SK-N-SH (cell line): ENCODE results near the gene ERC2. TPM values are rescaled to one million over a fixed set of nuclear protein-coding genes. Genes with fewer than 3 reads are reported as not detected.

Experiments
- CTCF ChIA-PET: fragments of 300-600, 350-600 bp; formaldehyde crosslinking; extraction: SDS; loops from one replicate; lab custom pipeline; 2021; lab: Yijun Ruan, JAX
- POLR2A ChIA-PET: fragments of 350-600 bp; sonication (Branson Sonifier 250); formaldehyde crosslinking; extraction: SDS; loops from one replicate; lab custom pipeline; 2020; ENCODE audit warnings: antibody characterized with exemption, inconsistent platforms; lab: Yijun Ruan, JAX
- DNase-seq: peaks from one replicate; pipeline ENCODE4 v3.0.0; 2012
- H2AFZ ChIP-seq: fragments of 200-600 bp; sonication (generic); 2 replicates; pipeline ENCODE4 v1.8.1; 2016; ENCODE audit warnings: antibody characterized with exemption, mild to moderate bottlenecking, low read depth
- H3F3A ChIP-seq: fragments of 200-600 bp; sonication (generic); replicated peaks from 2 replicates; pipeline ENCODE3; 2016; ENCODE audit warnings: antibody characterized with exemption, mild to moderate bottlenecking; ENCODE audit not compliant: insufficient read depth
- H3K27ac ChIP-seq, 2 experiments: fragments of 200-500 bp in 1 of 2; fragments of 200-600 bp in 1 of 2; sonication (Bioruptor generic) in 1 of 2; sonication (generic), shearing (Covaris generic) in 1 of 2; 2 replicates each; pipeline versions ENCODE4 v1.5.1 to v1.6.1; 2014 to 2016; ENCODE audit warnings: low read depth in 2 of 2, inconsistent platforms in 1 of 2, low read length in 1 of 2, mild to moderate bottlenecking in 1 of 2, mixed read lengths in 1 of 2
- H3K27me3 ChIP-seq: fragments of 200-600 bp; sonication (generic), shearing (Covaris generic); 2 replicates; pipeline ENCODE4 v1.6.1; 2016; ENCODE audit warnings: mixed run types; ENCODE audit not compliant: insufficient read depth
- H3K36me3 ChIP-seq, 2 experiments: fragments of 200-500 bp in 1 of 2; fragments of 200-600 bp in 1 of 2; sonication (Bioruptor generic) in 1 of 2; sonication (generic) in 1 of 2; replicated peaks in 1 of 2; 2 replicates each; pipeline versions ENCODE3 to v1.5.1; 2014 to 2016; ENCODE audit warnings: low read length in 1 of 2, mild to moderate bottlenecking in 1 of 2; ENCODE audit not compliant: insufficient read depth in 2 of 2, control insufficient read depth in 1 of 2
- H3K4me1 ChIP-seq, 2 experiments: fragments of 200-500 bp in 1 of 2; fragments of 200-600 bp in 1 of 2; sonication (Bioruptor generic) in 1 of 2; sonication (generic), shearing (Covaris generic) in 1 of 2; 2 replicates each; pipeline versions ENCODE4 v1.5.1 to v1.6.1; 2014 to 2016; ENCODE audit warnings: low read depth in 1 of 2, low read length in 1 of 2, mixed run types in 1 of 2; ENCODE audit not compliant: insufficient read depth in 2 of 2, control insufficient read depth in 1 of 2
- H3K4me2 ChIP-seq: fragments of 200-600 bp; sonication (generic), shearing (Covaris generic); 2 replicates; pipeline ENCODE4 v1.6.1; 2017; ENCODE audit warnings: mixed run types
- H3K4me3 ChIP-seq, 2 experiments: fragments of 200-500 bp in 1 of 2; fragments of 200-600 bp in 1 of 2; sonication (Bioruptor generic) in 1 of 2; sonication (generic), shearing (Covaris generic) in 1 of 2; 2 replicates each; pipeline versions ENCODE4 v1.5.1 to v1.8.1; 2014 to 2016; ENCODE audit warnings: low read depth in 2 of 2, inconsistent platforms in 1 of 2, low read length in 1 of 2, mild to moderate bottlenecking in 1 of 2, mixed read lengths in 1 of 2, moderate library complexity in 1 of 2
- H3K79me2 ChIP-seq: fragments of 200-600 bp; sonication (generic); 2 replicates; pipeline ENCODE4 v1.8.1; 2017; ENCODE audit warnings: mild to moderate bottlenecking; ENCODE audit not compliant: insufficient read depth
- H3K9ac ChIP-seq: fragments of 200-600 bp; sonication (generic); 2 replicates; pipeline ENCODE4 v1.6.1; 2017; ENCODE audit warnings: mixed run types
- H3K9me2 ChIP-seq: fragments of 200-600 bp; sonication (generic); 2 replicates; pipeline ENCODE4 v1.6.1; 2017; ENCODE audit warnings: mixed run types
- H3K9me3 ChIP-seq: fragments of 200-600 bp; sonication (generic); 2 replicates; pipeline ENCODE4 v1.6.1; 2017; ENCODE audit warnings: mixed run types, mild to moderate bottlenecking, moderate library complexity
- H4K20me1 ChIP-seq: fragments of 200-600 bp; sonication (generic); 2 replicates; pipeline ENCODE4 v1.6.1; 2017; ENCODE audit warnings: mild to moderate bottlenecking, mixed run types; ENCODE audit not compliant: insufficient read depth
- ELF1 ChIP-seq: IDR thresholded peaks from 2 replicates; pipeline ENCODE4 v1.4.0; 2012
- FOXJ3 ChIP-seq: sonication (generic); formaldehyde crosslinking; IDR thresholded peaks from 2 replicates; pipeline ENCODE4 v1.5.1; 2020; ENCODE audit warnings: mild to moderate bottlenecking, missing genetic modification reagents
- GABPA ChIP-seq: IDR thresholded peaks from 2 replicates; pipeline ENCODE4 v1.4.0; 2012; ENCODE audit warnings: low read depth, mild to moderate bottlenecking
- MAX ChIP-seq: IDR thresholded peaks from 2 replicates; pipeline ENCODE4 v1.4.0; 2012; ENCODE audit warnings: low read depth
- MEF2A ChIP-seq: IDR thresholded peaks from 2 replicates; pipeline ENCODE4 v1.4.0; 2012; ENCODE audit warnings: low read depth, borderline replicate concordance
- MXI1 ChIP-seq: IDR thresholded peaks from 2 replicates; pipeline ENCODE4 v1.6.1; 2012; ENCODE audit warnings: mild to moderate bottlenecking, low read depth, low read length, improper control_type of control experiment
- SIN3A ChIP-seq: IDR thresholded peaks from 2 replicates; pipeline ENCODE4 v1.6.1; 2012; ENCODE audit warnings: low read depth, mild to moderate bottlenecking, low read length, moderate library complexity, borderline replicate concordance
- SMC3 ChIP-seq: IDR thresholded peaks from 2 replicates; pipeline ENCODE4 v1.6.1; 2012; ENCODE audit warnings: low read depth, low read length, improper control_type of control experiment
- TAF1 ChIP-seq: IDR thresholded peaks from 2 replicates; pipeline ENCODE4 v1.6.1; 2012; ENCODE audit warnings: low read depth, mild to moderate bottlenecking, low read length, moderate library complexity, borderline replicate concordance
- YY1 ChIP-seq: IDR thresholded peaks from 2 replicates; pipeline ENCODE4 v1.4.0; 2012; ENCODE audit warnings: low read depth, mild to moderate bottlenecking
- WGBS: methylation state at CpG from one replicate; pipeline ENCODE4 v1.1.6; 2017; ENCODE audit warnings: low lambda C conversion rate; 5-methylcytosine and 5-hydroxymethylcytosine counted together
- polyA plus RNA-seq, 3 experiments: library from polyadenylated mRNA; depleted of rRNA; stranded (reverse); fragments of >200 nt; gene quantifications; 2 replicates each; pipeline ENCODE4 v1.2.3, GENCODE V29; 2012

ERC2 gene
- polyA plus RNA-seq, 1 of the 3 experiments (the other 2 are of a cell fraction): 1.6 TPM

- Histone ChIP-seq H4K20me1 (no peaks in the 10 kb centered on the region), H3K9me2 (no peaks in the 10 kb centered on the region), H3K9ac (peak overlapping the region; percentile 96), H3K4me1 (peaks cover 11 to 30% of the 10 kb centered on the region in 2 experiments), H3K9me3 (no peaks in the 10 kb centered on the region), H3K79me2 (peaks cover 53% of the 10 kb centered on the region), H2AFZ (peak overlapping the region; percentile 71; the same call in 1 of the 2 replicates), H3K4me3 (peak overlapping the region; percentile 78 to 83), H3K4me2 (peak overlapping the region; percentile 98), H3F3A (peaks cover 18% of the 10 kb centered on the region), H3K27me3 (no peaks in the 10 kb centered on the region), H3K27ac (peak overlapping the region; percentile 63 to 88), H3K36me3 (peaks cover 5 to 6% of the 10 kb centered on the region in 2 experiments)
- CTCF ChIA-PET: interaction anchor here (0.6 to 4.1 kb wide), 14 partner anchors 8 to 767 kb away, joined by 3 to 24 read pairs (median 3); no protein-coding TSS in a partner anchor
- POLR2A ChIA-PET: interaction anchor here (0.6 kb wide), 1 partner anchor 167 kb away, joined by 3 read pairs; no protein-coding TSS in a partner anchor
- TF ChIP-seq TAF1 (peak; percentile 50; the same call in 1 of the 2 replicates), GABPA (no peak), YY1 (0 out of 2 replicates have a peak, but pooled peaks have one; percentile 42), MAX (0 out of 2 replicates have a peak, but pooled peaks have one; percentile 28), SIN3A (peak; percentile 28; the same call in 1 of the 2 replicates), FOXJ3 (CRISPR knock-in tag) (no peak), MEF2A (no peak), MXI1 (no peak)
- under 1% methylated on average over 62 of the region's 71 CpGs for WGBS
- peak; percentile 74 for DNase-seq
Observed at GRCh38 chr3:55487381-55488241, 980.7 kb downstream of the ERC2 start.

GRCh38 chr3:55486857-55487380, 981.3 kb downstream of the ERC2 start, which contains the start of gene WNT5A:
TSS of gene WNT5A (minus strand) at chr3:55487306. CDS start at chr3:55486985, 321 bp downstream.
- DNase-seq: peak; percentile 73
- peak within 1 kb of the TSS; percentile 96 for H3K9ac ChIP-seq
- H3K4me2 ChIP-seq: peak within 1 kb of the TSS; percentile 98
- WGBS: under 1% methylated on average over 39 of the region's 52 CpGs
- no peaks in the 10 kb centered on the region for H4K20me1 ChIP-seq
- POLR2A ChIA-PET: no interaction called here
- peaks cover 5 to 6% of the 10 kb centered on the region in 2 experiments for H3K36me3 ChIP-seq
- H3K4me1 ChIP-seq: peaks cover 11 to 30% of the 10 kb centered on the region in 2 experiments
- H3K27ac ChIP-seq: peak within 1 kb of the TSS; percentile 63 to 88
- H3K9me2 ChIP-seq: no peaks in the 10 kb centered on the region
- H2AFZ ChIP-seq: peak within 1 kb of the TSS; percentile 71; the same call in 1 of the 2 replicates
- H3K79me2 ChIP-seq: peaks cover 60% of the 10 kb centered on the region
- no peaks in the 10 kb centered on the region for H3K9me3 ChIP-seq
- CTCF ChIA-PET: interaction anchor here (0.6 to 4.1 kb wide), 16 partner anchors 9 to 764 kb away, joined by 3 to 24 read pairs (median 3); no protein-coding TSS in a partner anchor
- H3K27me3 ChIP-seq: no peaks in the 10 kb centered on the region
- TF ChIP-seq ELF1 (no peak), SMC3 (peak; percentile 2; the same call in 1 of the 2 replicates)
- peaks cover 18% of the 10 kb centered on the region for H3F3A ChIP-seq
- peak within 1 kb of the TSS; percentile 78 to 83 for H3K4me3 ChIP-seq
